Right renal pelvis (tissue), 4 donors: ENCODE measurements around the gene RBM24. TPM values are rescaled to one million over a fixed set of nuclear protein-coding genes. Genes with fewer than 3 reads are reported as not detected.

Experiments used
- DNase-seq, 4 donors: peaks; one replicate each; pipeline ENCODE4 v3.0.0-alpha.2; 2013; ENCODE audit warnings: low read depth in 4 of 4, low spot score in 3 of 4, missing footprints in 1 of 4
- polyA plus RNA-seq, 4 donors: library from polyadenylated mRNA; unstranded; fragments of 120-200 nt; gene quantifications; one replicate each; pipeline ENCODE4 v1.2.1, GENCODE V29; 2013; ENCODE audit not compliant: insufficient read length in 4 of 4

RBM24 gene
- polyA plus RNA-seq, 4 donors: 0.60 to 1.5 (median 1.0) TPM

DNA sequence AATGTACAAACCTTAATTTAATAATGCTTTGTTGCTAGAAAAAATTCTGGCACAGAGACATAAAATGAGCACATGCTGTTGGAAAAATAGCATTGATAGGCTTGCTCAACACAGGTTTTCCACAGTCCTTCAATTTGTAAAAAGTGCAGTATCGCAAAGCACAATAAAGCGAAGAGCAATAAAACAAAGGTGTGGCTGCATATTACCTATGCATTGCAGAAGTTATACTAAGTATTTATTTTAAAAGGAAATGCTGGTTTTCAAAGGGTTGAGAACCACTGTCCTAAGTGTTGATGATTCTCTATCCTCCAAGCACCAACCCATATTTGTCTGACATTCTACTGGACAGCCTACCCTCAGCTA, 58.1 kb downstream of the RBM24 start:
- DNase-seq: no peak

DNA sequence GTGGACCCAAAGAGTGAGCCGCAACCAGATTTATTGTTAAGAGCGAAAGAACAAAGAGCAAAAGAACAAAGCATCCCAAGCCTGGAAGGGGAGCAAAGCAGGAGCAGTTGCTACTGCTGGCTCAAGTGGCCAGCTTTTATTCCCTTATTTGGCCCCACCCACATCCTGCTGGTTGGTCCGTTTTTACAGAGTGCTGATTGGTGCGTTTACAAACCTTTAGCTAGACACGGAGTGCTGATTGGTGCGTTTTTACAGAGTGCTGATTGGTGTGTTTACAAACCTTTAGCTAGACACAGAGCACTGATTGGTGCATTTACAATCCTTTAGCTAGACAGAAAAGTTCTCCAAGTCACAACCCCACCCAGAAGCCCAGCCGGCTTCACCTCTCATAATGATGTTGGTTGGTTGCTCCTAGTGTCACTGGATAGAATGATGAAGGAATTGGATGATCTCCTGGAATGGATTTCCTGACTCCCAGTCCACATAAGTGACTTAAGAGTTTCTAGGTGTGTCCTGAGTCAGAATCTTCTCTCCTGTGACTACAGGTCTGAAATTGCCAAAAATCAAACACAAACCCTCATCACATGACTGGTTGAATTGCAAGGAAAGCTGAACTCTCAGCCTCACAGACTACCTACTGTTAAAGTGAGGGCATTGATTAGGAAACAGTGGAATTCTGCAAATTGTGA, 60.1 kb downstream of the RBM24 start:
- no peak for DNase-seq

DNA sequence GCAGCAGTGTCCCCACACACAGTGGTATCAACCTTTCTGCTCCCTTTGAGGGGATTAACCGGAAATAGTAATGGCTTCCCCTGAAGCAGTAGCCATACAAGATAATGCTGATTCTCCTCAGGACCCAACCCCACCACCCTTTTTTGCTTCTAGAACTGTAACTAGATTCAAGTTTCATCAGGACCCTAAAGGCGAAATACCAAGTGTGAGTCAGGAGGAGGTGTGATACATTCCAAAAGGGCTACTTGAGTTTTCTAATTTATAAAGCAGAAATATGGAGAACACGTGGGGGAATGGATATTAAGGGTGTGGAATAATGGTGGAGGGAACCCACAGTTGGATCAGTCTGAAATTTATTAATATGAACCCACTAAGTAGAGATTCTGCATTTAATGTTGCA, 60.7 kb downstream of the RBM24 start:
- no peak for DNase-seq

DNA sequence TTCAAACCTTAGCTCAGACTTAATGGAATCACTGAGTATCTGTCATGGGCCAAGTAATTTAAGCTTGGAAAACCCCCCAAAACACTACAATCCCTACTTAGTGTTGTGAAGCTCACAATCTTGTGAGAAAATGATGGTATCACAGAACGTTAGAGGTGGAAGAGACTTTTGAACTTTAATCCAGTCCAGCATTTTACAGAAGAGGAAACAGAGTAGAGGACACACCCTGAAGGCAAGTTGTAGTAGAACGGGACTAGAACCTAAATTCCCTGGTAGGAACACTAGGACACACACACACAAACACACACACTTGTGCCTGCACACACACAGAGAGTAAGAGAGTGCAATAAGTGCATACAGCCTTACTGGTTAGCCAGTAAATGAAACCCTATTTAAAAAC, 62.1 kb downstream of the RBM24 start:
- no peak for DNase-seq

Other genes with a start within 250 kb of the RBM24 start
- under 1 TPM; 0.10 to 0.38 (median 0.32) TPM for gene STMND1, start 179.3 kb upstream of the RBM24 start, polyA plus RNA-seq
- gene CAP2, start 112.2 kb downstream of the RBM24 start, polyA plus RNA-seq: 10 to 100 TPM; 12.6 to 15.6 (median 12.9) TPM